Natural killer cell (primary cell): ENCODE measurements around the gene TWIST1. TPM values are rescaled to one million over a fixed set of nuclear protein-coding genes. Genes with fewer than 3 reads are reported as not detected.

Experiments used
- ATAC-seq, 3 donors: fragments of 150-1000 bp in 2 of 3; fragments of 200-7000 bp in 1 of 3; cut with Tn5 transposase; 1 replicate in 1 of 3; 2 replicates in 2 of 3; pipeline ENCODE4 v1.10.0; 2021; ENCODE audit warnings: mild to moderate bottlenecking in 2 of 3, moderate library complexity in 2 of 3
- DNase-seq, 2 donors: peaks; one replicate each; pipeline versions ENCODE4 v3.0.0 to v3.0.0-alpha.2; 2013 to 2021; ENCODE audit warnings: mixed read lengths in 1 of 2
- H3K27ac ChIP-seq: one replicate; pipeline ENCODE4 v1.5.1; 2013; ENCODE audit warnings: mild to moderate bottlenecking, low read length
- H3K27me3 ChIP-seq: one replicate; pipeline ENCODE4 v1.6.1; 2013; ENCODE audit warnings: low read length; ENCODE audit not compliant: control insufficient read depth, insufficient read depth
- H3K36me3 ChIP-seq: one replicate; pipeline ENCODE4 v1.6.1; 2013; ENCODE audit warnings: low read length; ENCODE audit not compliant: control insufficient read depth, insufficient read depth
- H3K4me1 ChIP-seq: one replicate; pipeline ENCODE4 v1.6.1; 2013; ENCODE audit warnings: low read length; ENCODE audit not compliant: control insufficient read depth, insufficient read depth
- H3K4me3 ChIP-seq: one replicate; pipeline ENCODE4 v1.5.1; 2013; ENCODE audit warnings: low read length
- H3K9me3 ChIP-seq: one replicate; pipeline ENCODE4 v1.6.1; 2013; ENCODE audit warnings: low read length; ENCODE audit not compliant: control insufficient read depth, insufficient read depth
- H3K27ac Mint-ChIP-seq, 2 donors: one replicate each; pipeline ENCODE4 v1.8.0; 2022; ENCODE audit warnings: mild to moderate bottlenecking in 2 of 2, mixed read lengths in 2 of 2, moderate library complexity in 1 of 2
- H3K27me3 Mint-ChIP-seq, 2 donors: one replicate each; pipeline ENCODE4 v1.8.0; 2022; ENCODE audit warnings: low read depth in 2 of 2, mixed read lengths in 2 of 2
- H3K36me3 Mint-ChIP-seq: one replicate; pipeline ENCODE4 v1.8.0; 2022; ENCODE audit warnings: mixed read lengths
- H3K4me1 Mint-ChIP-seq, 2 donors: one replicate each; pipeline ENCODE4 v1.8.0; 2022; ENCODE audit warnings: mixed read lengths in 2 of 2
- H3K4me3 Mint-ChIP-seq: one replicate; pipeline ENCODE4 v1.8.0; 2022; ENCODE audit warnings: mild to moderate bottlenecking, moderate library complexity, mixed read lengths
- H3K9me3 Mint-ChIP-seq, 2 donors: one replicate each; pipeline ENCODE4 v1.8.0; 2022; ENCODE audit warnings: mixed read lengths in 2 of 2
- CTCF ChIP-seq: fragments of 200-600 bp; IDR thresholded peaks from one replicate; pipeline ENCODE4 v1.8.0; 2022; ENCODE audit warnings: antibody characterized with exemption
- WGBS: methylation state at CpG from one replicate; pipeline ENCODE4 v1.1.7; 2013; ENCODE audit warnings: missing lambda C conversion rate; ENCODE audit not compliant: insufficient coverage; 5-methylcytosine and 5-hydroxymethylcytosine counted together
- intact Hi-C: fragments of 100-400 bp; cut with micrococcal nuclease; formaldehyde crosslinking; loops from one replicate; pipeline ENCODE4 v1.14.2; 2022
- total RNA-seq, 4 donors: library from RNA; stranded (reverse); fragments of 120-200 nt in 1 of 4; gene quantifications; one replicate each; pipeline versions ENCODE4 v1.2.3 to v1.2.4, GENCODE V29; 2013 to 2022

Gene TWIST1
- total RNA-seq, 3 donors from 2014 or later (not counting 1 experiment from before 2014, with no cell fraction given), result not detected

GRCh38 chr7:19102884-19103283 lies 14.6 kb downstream of the TWIST1 start:
- WGBS, result 79% methylated on average over 4 of the region's 4 CpGs
- Mint-ChIP-seq H3K4me3 (no peak overlapping the region), H3K9me3 (no peaks in the 10 kb centered on the region), H3K36me3 (no peaks in the 10 kb centered on the region), H3K4me1 (no peaks in the 10 kb centered on the region), H3K27me3 (peaks cover 47 to 52% of the 10 kb centered on the region in 2 donors), H3K27ac (no peak overlapping the region)
- H3K4me1 ChIP-seq, result peaks cover 18% of the 10 kb centered on the region
- H3K4me3 ChIP-seq, result no peak overlapping the region
- no peak for DNase-seq
- H3K27ac ChIP-seq, result no peak overlapping the region
- H3K27me3 ChIP-seq, result peaks cover 30% of the 10 kb centered on the region
- no peak for ATAC-seq
- no peaks in the 10 kb centered on the region for H3K36me3 ChIP-seq
- no peak for TF ChIP-seq CTCF
- intact Hi-C loops, result no loop called here
- no peaks in the 10 kb centered on the region for H3K9me3 ChIP-seq

GRCh38 chr7:19101909-19102308 lies 15.5 kb downstream of the TWIST1 start:
- Mint-ChIP-seq H3K36me3 (no peaks in the 10 kb centered on the region), H3K4me1 (no peaks in the 10 kb centered on the region), H3K27me3 (peaks cover 42 to 50% of the 10 kb centered on the region in 2 donors), H3K27ac (no peak overlapping the region), H3K9me3 (no peaks in the 10 kb centered on the region), H3K4me3 (no peak overlapping the region)
- Histone ChIP-seq H3K36me3 (no peaks in the 10 kb centered on the region), H3K27me3 (peaks cover 23% of the 10 kb centered on the region), H3K9me3 (no peaks in the 10 kb centered on the region), H3K27ac (no peak overlapping the region), H3K4me1 (peaks cover 9% of the 10 kb centered on the region), H3K4me3 (no peak overlapping the region)
- DNase-seq, result no peak
- 62% methylated on average over 2 of the region's 2 CpGs for WGBS
- no peak for TF ChIP-seq CTCF
- intact Hi-C loops, result no loop called here
- ATAC-seq, result no peak

GRCh38 chr7:19101472-19101871 lies 16.0 kb downstream of the TWIST1 start:
- peaks cover 37 to 46% of the 10 kb centered on the region in 2 donors for H3K27me3 Mint-ChIP-seq
- ATAC-seq (no peak), DNase-seq (no peak)
- intact Hi-C loops, result no loop called here
- no peak for TF ChIP-seq CTCF
- peaks cover 19% of the 10 kb centered on the region for H3K27me3 ChIP-seq
- WGBS, result no CpG with 5 or more reads among the region's 1 CpG
- H3K4me1 Mint-ChIP-seq, result no peaks in the 10 kb centered on the region
- H3K9me3 Mint-ChIP-seq, result no peaks in the 10 kb centered on the region
- no peak overlapping the region for H3K4me3 Mint-ChIP-seq
- no peaks in the 10 kb centered on the region for H3K36me3 ChIP-seq
- no peak overlapping the region for H3K27ac ChIP-seq
- H3K4me3 ChIP-seq, result no peak overlapping the region
- no peaks in the 10 kb centered on the region for H3K36me3 Mint-ChIP-seq
- no peak overlapping the region for H3K27ac Mint-ChIP-seq
- H3K4me1 ChIP-seq, result peaks cover 5% of the 10 kb centered on the region
- no peaks in the 10 kb centered on the region for H3K9me3 ChIP-seq

- H3K27ac ChIP-seq, result no peak overlapping the region
- H3K9me3 Mint-ChIP-seq, result no peaks in the 10 kb centered on the region
- H3K4me1 Mint-ChIP-seq, result no peaks in the 10 kb centered on the region
- H3K4me3 ChIP-seq, result no peak overlapping the region
- no peak for DNase-seq
- peaks cover 24 to 31% of the 10 kb centered on the region in 2 donors for H3K27me3 Mint-ChIP-seq
- no peak overlapping the region for H3K4me3 Mint-ChIP-seq
- no peaks in the 10 kb centered on the region for H3K9me3 ChIP-seq
- WGBS, result 76% methylated on average over 2 of the region's 2 CpGs
- peaks cover 15% of the 10 kb centered on the region for H3K27me3 ChIP-seq
- H3K27ac Mint-ChIP-seq, result no peak overlapping the region
- no peak for ATAC-seq
- no peak for TF ChIP-seq CTCF
- no peaks in the 10 kb centered on the region for H3K36me3 ChIP-seq
- intact Hi-C loops, result no loop called here
- no peaks in the 10 kb centered on the region for H3K36me3 Mint-ChIP-seq
- no peaks in the 10 kb centered on the region for H3K4me1 ChIP-seq
These were observed 17.5 kb downstream of the TWIST1 start for GRCh38 chr7:19099924-19100323.
